HT-29 (cell line): Measurements from ENCODE around the gene BCL6B. TPM values are rescaled to one million over a fixed set of nuclear protein-coding genes. Genes with fewer than 3 reads are reported as not detected.
"Not testable (repeated sequence)": the region's sequence is repeated elsewhere in the genome, so short reads cannot be mapped to it uniquely, and the experiment has no call there.

Source experiments
- DNase-seq: peaks from one replicate; pipeline ENCODE4 v3.0.0-alpha.2; 2015; ENCODE audit warnings: low spot score
- total RNA-seq: library from RNA; depleted of rRNA; stranded (reverse); fragments of >200 nt; shearing (Covaris generic); gene quantifications from 2 replicates; pipeline ENCODE4 v1.2.3, GENCODE V29; 2014; rRNA removed

Gene BCL6B, protein sequence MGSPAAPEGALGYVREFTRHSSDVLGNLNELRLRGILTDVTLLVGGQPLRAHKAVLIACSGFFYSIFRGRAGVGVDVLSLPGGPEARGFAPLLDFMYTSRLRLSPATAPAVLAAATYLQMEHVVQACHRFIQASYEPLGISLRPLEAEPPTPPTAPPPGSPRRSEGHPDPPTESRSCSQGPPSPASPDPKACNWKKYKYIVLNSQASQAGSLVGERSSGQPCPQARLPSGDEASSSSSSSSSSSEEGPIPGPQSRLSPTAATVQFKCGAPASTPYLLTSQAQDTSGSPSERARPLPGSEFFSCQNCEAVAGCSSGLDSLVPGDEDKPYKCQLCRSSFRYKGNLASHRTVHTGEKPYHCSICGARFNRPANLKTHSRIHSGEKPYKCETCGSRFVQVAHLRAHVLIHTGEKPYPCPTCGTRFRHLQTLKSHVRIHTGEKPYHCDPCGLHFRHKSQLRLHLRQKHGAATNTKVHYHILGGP
- not detected in 2 replicates for total RNA-seq

DNA sequence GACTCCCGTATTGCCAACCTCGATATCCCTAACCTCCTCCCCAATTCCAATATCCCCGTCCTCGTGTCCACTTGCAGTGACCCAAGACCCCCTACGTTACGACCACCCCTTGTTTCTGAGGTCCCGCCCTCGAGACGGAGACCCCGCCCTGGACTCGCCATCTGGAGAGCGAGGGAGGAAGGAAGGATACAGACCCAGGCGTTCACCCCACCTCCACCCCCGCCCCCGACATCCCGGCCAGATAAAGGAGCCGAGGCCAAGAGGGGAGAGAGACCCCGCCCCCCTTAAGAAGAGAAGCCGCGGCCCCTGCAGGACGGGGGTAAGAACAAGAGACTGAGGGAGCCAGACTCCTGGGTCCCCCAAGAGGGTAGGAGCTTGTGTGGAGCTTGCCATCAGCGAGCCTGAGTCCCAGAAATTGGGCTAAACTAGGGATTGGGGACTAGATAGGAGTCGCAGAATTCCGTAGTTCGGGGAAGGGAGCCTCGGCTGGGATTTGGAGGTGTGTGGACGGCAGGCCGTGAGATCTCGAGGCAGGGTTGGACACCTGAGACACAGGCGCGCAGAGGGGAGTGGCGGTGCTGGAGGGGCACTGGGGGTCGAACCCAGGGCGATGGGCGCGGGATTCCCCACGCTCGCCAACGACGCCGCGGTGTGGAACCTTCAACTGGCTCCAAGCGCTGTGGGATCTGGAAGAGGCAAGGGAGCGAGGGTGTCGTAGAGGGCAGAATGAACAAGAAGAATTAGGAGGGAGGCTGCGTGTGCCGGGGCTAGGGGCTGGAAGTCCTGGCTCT, at the start of gene BCL6B:
Gene BCL6B, plus strand, starts transcription at position 270 of the 791 bp plus-strand sequence. CDS start 622 bp downstream, outside the sequence.
- no peak for DNase-seq

- DNase-seq, result not testable (repeated sequence)
These were observed 43.4 kb upstream of the BCL6B start for GRCh38 chr17:6979440-6979839.

DNA sequence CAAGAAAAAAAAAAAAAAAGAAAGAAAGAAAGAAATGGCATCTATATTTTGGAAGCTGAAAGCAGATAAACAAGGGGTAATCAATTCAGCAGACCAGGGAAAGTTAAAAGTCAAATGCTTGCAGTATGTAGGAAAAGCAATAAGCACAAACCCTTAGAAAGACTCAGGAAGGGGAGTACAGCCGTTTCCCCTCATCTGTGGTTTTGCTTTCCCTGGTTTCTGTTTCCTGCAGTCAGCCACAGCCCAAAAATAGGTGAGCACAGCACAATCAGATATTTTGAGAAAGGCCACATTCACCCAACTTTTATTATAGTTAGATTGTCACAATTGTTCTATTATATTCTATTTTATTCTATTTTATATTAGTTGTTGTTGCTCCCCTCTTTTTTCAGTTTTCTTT, 41.4 kb upstream of the BCL6B start:
- DNase-seq, result no peak

DNA sequence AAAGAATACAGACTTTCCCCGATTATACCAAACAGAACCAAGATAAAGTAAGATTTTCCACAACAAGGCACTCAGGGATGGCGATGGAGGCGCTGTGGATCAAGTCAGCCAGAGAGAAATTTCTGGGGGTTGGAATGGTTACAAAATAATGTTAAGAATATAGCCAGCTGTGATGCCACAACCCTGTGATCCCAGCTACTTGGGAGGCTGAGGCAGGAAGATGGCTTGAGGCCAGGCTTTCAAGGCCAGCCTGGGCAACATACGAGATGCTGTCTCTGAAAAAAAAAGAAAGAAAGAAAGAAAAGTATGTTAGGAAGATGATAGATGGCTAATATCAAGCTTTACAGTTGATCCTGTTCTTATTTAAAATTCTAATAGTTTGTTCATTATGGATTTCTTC, 37.6 kb upstream of the BCL6B start:
- DNase-seq, result no peak

- no peak for DNase-seq
These were observed 36.2 kb upstream of the BCL6B start for GRCh38 chr17:6986676-6987075.

DNA sequence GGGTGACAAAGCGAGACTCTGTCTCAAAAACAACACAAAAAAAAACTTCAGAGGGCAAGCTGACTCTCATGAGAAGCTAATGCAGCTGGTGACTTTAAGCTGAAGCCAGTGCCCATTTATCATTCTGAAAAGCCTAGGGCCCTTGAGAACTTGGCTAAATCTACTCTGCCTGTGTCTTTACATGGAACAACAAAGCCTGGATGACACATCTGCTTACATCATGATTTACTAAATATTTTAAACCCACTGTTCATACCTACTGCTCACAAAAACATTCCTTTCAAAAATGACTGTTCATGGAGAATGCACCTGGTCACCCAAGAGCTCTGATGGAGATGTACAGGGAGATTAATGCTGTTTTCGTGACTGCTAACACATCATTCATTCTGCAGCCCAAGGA, 33.1 kb upstream of the BCL6B start:
- no peak for DNase-seq

DNA sequence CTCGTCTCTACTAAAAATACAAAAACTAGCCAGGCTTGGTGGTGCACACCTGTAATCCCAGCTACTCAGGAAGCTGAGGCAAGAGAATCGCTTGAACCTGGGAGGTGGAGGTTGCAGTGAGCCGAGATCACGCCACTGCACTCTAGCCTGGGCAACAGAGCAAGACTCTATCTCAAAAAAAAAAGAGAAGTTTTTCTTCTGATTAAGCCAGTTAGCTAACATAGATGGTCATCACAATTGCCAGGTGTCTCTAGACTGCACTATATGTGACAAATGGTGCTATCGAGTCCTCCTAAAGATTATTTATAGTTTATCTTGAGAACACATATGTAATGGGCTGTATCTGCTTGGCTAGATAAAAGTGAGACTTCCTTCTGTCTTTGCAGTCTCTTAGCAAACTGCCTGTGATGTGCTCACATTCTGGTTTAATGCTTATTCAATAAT, 29.2 kb upstream of the BCL6B start:
- not testable (repeated sequence) for DNase-seq

DNA sequence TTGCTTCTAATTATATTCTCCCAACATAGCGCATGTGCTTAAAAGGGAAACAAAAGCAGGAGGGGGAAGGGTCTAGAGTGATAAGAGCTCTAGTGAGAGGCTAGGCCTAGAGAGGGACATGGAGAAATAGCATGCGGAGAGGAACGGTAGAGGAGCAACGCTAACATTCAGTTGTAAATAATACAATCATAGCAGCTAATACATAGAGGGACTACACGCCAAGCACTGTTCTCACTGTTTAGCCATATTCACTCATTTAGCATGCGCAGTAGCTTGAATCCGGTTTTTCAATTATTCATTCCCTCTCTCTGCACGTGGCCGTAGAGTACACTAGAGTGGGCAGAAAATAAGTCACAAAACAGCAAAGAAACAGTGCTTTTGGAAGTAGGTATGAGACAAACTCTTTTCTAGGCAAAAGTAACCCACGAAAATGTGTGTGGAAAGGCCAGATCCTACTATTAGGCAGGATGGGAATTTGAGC, 28.7 kb upstream of the BCL6B start:
- DNase-seq, result no peak

- DNase-seq, result no peak
These were observed 28.1 kb upstream of the BCL6B start for GRCh38 chr17:6994666-6995256.

DNA sequence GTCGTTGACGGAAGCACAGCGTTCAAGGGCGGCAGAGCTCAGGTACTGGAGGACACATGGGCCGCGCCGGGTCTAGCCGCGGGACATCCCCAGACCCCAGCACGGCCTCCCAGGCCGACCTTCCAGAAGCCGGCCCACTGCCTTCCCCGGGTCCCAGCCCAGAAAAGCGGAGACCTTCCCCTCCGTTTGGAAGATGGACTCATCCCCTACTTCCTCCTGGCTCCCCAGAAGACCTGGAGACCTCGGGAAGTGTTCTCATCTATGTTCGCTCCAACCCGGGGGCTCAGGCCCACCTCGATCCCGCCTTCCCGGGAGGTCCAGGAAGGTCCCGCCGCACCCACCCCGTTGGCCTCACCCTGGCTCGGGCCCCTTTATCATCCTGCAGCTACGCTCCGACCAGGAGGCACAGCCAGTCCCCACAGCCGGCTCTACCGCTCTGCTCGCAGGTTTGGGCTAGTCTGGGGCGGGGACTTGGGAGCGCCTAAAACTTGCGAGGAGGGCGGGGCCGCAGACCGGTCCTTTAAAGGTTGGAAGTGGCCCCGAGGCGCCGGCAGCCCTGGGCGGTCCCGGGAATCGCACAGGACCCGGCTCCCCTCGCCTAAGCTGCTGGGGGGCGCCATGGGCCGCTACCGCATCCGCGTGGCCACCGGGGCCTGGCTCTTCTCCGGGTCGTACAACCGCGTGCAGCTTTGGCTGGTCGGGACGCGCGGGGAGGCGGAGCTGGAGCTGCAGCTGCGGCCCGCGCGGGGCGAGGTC, 27.2 kb upstream of the BCL6B start, which contains the start of gene ALOX12:
Gene ALOX12, plus strand, starts transcription at position 550 of the 756 bp plus-strand sequence. Its CDS starts 69 bp downstream, at position 619.
- DNase-seq, result no peak

DNA sequence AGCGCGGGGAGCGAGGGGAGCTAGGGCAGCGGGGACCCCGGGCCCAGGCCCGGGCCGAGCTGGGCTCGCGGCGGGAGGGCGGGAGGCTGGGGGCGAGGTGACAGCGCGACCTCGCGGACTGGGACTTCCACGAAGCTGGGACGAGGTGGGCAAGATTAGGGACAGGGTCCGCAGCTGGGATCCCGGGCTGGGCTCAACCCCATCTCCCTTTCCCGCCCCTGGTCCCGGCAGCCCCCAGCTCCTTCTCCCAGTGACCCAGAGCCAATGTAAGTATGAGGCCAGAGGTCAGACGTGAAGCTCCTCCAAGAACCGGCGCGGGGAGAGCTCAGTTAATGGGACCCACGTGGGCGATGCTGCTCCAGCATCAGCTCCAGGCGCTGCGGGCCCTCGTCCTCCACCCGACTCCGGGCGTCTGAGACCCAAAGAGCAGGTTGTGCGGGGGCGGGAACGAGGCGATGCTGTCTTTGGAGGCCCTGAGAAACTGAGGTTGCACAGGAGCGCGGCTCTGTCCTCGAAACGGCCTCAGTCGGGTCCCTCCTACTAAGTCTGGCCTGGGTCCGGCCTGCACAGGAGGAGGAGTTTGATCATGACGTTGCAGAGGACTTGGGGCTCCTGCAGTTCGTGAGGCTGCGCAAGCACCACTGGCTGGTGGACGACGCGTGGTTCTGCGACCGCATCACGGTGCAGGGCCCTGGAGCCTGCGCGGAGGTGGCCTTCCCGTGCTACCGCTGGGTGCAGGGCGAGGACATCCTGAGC, 26.4 kb upstream of the BCL6B start:
- no peak for DNase-seq

GRCh38 chr17:6997171-6997570, 25.7 kb upstream of the BCL6B start:
- no peak for DNase-seq

DNA sequence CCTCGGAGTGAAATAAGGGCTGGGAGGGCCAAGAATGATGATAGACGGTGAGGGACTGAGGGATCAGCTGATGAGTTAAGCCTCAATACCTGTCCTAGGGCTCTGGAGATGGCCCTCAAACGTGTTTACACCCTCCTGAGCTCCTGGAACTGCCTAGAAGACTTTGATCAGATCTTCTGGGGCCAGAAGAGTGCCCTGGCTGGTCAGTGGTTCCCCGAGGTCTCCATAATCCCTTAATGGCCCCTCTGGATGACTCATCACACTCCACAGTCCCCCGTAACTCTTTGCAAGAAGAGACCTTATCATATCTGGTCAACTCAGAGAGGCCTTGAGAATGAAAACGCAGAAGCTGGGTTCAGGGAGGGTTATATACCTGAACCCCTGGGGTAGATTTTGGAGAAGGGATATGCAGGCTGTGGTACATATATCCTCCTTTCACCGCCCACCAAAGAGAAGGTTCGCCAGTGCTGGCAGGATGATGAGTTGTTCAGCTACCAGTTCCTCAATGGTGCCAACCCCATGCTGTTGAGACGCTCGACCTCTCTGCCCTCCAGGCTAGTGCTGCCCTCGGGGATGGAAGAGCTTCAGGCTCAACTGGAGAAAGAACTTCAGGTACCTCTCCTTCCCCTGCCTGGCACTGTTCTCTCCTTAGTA, 23.9 kb upstream of the BCL6B start:
- no peak for DNase-seq

- peak; percentile 4 for DNase-seq
These were observed 21.4 kb upstream of the BCL6B start for GRCh38 chr17:7001318-7001961.

- DNase-seq, result no peak
These were observed 20.4 kb upstream of the BCL6B start for GRCh38 chr17:7002288-7003047.

DNA sequence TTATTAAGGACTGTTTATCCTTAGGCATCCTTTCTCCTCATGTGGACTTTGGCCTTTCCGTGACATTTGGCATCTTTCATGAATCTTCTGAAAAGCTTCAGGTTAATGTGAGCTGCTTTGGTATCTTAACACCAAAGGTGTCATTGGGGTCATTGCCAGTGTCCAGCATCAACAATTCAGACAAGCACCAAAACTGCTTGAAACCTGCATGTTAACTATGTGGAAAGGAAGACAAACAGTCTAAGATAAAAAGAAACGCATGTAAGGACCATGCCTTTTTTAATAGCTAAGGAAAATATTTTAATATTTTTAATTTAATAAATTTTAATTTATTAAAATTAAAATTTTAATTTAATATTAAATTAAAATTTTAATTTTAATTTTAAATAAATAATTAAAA, 19.1 kb upstream of the BCL6B start:
- DNase-seq, result no peak

DNA sequence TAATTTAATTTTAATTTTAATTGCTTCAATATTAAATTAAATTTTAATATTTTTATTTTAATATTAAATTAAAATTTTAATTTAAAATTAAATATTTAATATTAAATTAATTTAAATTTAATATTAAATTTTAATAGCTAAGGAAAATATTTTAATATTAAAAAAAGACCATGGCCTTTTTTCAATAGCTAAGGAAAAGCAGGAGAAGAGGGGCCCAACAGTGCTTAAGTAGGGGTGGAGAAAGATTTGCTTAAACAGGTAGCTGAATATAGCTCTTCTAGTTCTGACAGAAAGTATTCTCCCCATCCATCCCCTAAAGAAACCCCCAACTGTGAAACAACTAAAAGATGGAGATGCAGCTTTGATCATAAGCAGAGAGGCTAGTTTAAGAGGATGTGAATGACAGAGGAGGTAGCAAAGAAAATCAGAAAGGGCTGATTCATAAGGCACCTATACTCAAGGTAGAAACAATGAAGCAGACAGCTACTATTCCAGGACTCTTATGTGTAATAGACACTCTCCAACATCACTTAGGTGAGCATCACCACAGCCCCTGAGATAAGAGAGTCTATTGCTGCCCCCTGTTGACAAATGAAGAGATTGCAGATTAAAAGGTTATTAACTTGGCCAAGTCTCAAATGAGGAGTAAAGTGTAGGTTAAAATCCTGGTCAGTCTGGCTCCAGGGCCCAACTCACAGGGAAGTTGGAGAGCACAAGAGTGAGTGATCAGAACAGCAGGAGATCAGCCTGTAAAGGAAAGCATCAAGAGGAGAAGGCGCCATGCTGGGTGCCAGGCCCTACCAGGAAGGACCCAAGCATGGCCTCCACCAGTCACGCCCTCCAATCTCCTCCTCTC, 18.2 kb upstream of the BCL6B start:
- DNase-seq, result peak; percentile 78

DNA sequence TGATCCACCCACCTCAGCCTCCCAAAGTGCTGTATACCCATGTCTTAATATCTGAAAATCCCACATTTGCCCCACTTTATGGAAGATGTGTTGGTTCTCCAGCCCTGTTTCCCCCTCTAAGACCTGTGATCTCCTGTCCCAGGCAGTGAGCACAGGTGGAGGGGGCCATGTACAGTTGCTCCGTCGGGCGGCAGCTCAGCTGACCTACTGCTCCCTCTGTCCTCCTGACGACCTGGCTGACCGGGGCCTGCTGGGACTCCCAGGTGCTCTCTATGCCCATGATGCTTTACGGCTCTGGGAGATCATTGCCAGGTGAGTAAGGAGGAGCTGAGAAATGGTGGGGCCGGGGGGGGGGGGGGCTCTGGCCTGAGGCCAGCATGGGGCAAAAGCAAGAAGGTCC, 17.1 kb upstream of the BCL6B start:
- no peak for DNase-seq
